ENCODE measurements around the gene ADGRF5.

The ADGRF5 gene

GRCh38 chr6:46921731-46922130, at the start of gene ADGRF5:
Gene ADGRF5 (minus strand): TSS chr6:46921938. CDS start chr6:46906762, 15,176 bp downstream.
- DNase-seq: no peak

GRCh38 chr6:46969206-46969605, 47.5 kb upstream of the ADGRF5 start:
- no peak for DNase-seq

GRCh38 chr6:46967826-46968349, 46.1 kb upstream of the ADGRF5 start:
- DNase-seq: no peak

- DNase-seq: no peak
Observed at GRCh38 chr6:46964716-46965519, 43.2 kb upstream of the ADGRF5 start.

GRCh38 chr6:46963626-46964025, 41.9 kb upstream of the ADGRF5 start:
- DNase-seq: no peak

- no peak for DNase-seq
Observed at GRCh38 chr6:46963039-46963438, 41.3 kb upstream of the ADGRF5 start.

GRCh38 chr6:46961711-46962110, 40.0 kb upstream of the ADGRF5 start:
- DNase-seq: no peak

GRCh38 chr6:46961232-46961631, 39.5 kb upstream of the ADGRF5 start:
- DNase-seq: no peak

GRCh38 chr6:46959419-46959818, 37.7 kb upstream of the ADGRF5 start:
- no peak for DNase-seq

- no peak for DNase-seq
Observed at GRCh38 chr6:46956409-46956808, 34.7 kb upstream of the ADGRF5 start.

- no peak for DNase-seq
Observed at GRCh38 chr6:46954837-46955451, 33.2 kb upstream of the ADGRF5 start.

GRCh38 chr6:46953921-46954320, 32.2 kb upstream of the ADGRF5 start:
- no peak for DNase-seq

- DNase-seq: no peak
Observed at GRCh38 chr6:46949632-46950280, 28.0 kb upstream of the ADGRF5 start.

GRCh38 chr6:46948699-46949098, 27.0 kb upstream of the ADGRF5 start:
- DNase-seq: no peak

GRCh38 chr6:46947497-46947896, 25.8 kb upstream of the ADGRF5 start:
- DNase-seq: no peak

- no peak for DNase-seq
Observed at GRCh38 chr6:46940433-46941226, 18.9 kb upstream of the ADGRF5 start.

GRCh38 chr6:46937642-46938041, 15.9 kb upstream of the ADGRF5 start:
- no peak for DNase-seq

GRCh38 chr6:46935687-46936086, 13.9 kb upstream of the ADGRF5 start:
- DNase-seq: no peak

GRCh38 chr6:46933751-46934150, 12.0 kb upstream of the ADGRF5 start:
- no peak for DNase-seq

GRCh38 chr6:46932526-46933319, 11.0 kb upstream of the ADGRF5 start:
- DNase-seq: no peak

GRCh38 chr6:46931416-46931815, 9.7 kb upstream of the ADGRF5 start:
- DNase-seq: no peak

- DNase-seq: no peak
Observed at GRCh38 chr6:46930331-46930730, 8.6 kb upstream of the ADGRF5 start.

Data from NCI-H2107 (cell line).